Activated effector memory CD4-positive, alpha-beta T cell treated with anti-CD3 and anti-CD28 coated beads, Interleukin-2, amount 50 U/mL, for 16 hours (primary cell): ENCODE measurements around the gene P2RX6.
"Not testable (repeated sequence)": the region's sequence is repeated elsewhere in the genome, so short reads cannot be mapped to it uniquely, and the experiment has no call there.

ENCODE experiments used
- DNase-seq: peaks from one replicate; pipeline ENCODE4 v3.0.0-alpha.2; 2020

Gene P2RX6

GRCh38 chr22:21034989-21035388, 20.0 kb downstream of the P2RX6 start:
- DNase-seq = no peak

GRCh38 chr22:21038405-21038804, 23.4 kb downstream of the P2RX6 start:
- DNase-seq = no peak

GRCh38 chr22:21039158-21039557, 24.2 kb downstream of the P2RX6 start:
- not testable (repeated sequence) for DNase-seq

- DNase-seq = no peak
These were observed 27.0 kb downstream of the P2RX6 start for GRCh38 chr22:21041937-21042336.

GRCh38 chr22:21042978-21043859, 28.3 kb downstream of the P2RX6 start:
- DNase-seq = no peak

GRCh38 chr22:21043860-21044535, 29.0 kb downstream of the P2RX6 start:
- DNase-seq = no peak

- DNase-seq = no peak
These were observed 30.1 kb downstream of the P2RX6 start for GRCh38 chr22:21044931-21045584.

- DNase-seq = peak; percentile 84
These were observed 30.8 kb downstream of the P2RX6 start, which contains the start of gene LRRC74B for GRCh38 chr22:21045585-21046294. Gene LRRC74B, plus strand, starts transcription at chr22:21045946. Its CDS starts 41 bp downstream, at chr22:21045987.

- no peak for DNase-seq
These were observed 32.2 kb downstream of the P2RX6 start for GRCh38 chr22:21047035-21047661.

- DNase-seq = no peak
These were observed 32.8 kb downstream of the P2RX6 start for GRCh38 chr22:21047730-21048129.

GRCh38 chr22:21048448-21048847, 33.5 kb downstream of the P2RX6 start:
- not testable (repeated sequence) for DNase-seq

GRCh38 chr22:21048965-21049364, 34.0 kb downstream of the P2RX6 start:
- not testable (repeated sequence) for DNase-seq

- DNase-seq = no peak
These were observed 36.3 kb downstream of the P2RX6 start for GRCh38 chr22:21051145-21051830.

GRCh38 chr22:21051831-21052400, 37.0 kb downstream of the P2RX6 start:
- DNase-seq = no peak

GRCh38 chr22:21052715-21053459, 37.9 kb downstream of the P2RX6 start:
- no peak for DNase-seq

- no peak for DNase-seq
These were observed 39.2 kb downstream of the P2RX6 start for GRCh38 chr22:21054046-21054713.

- no peak for DNase-seq
These were observed 40.0 kb downstream of the P2RX6 start for GRCh38 chr22:21054714-21055563.

- no peak for DNase-seq
These were observed 40.5 kb downstream of the P2RX6 start for GRCh38 chr22:21055564-21055834.

- no peak for DNase-seq
These were observed 40.9 kb downstream of the P2RX6 start for GRCh38 chr22:21055880-21056319.
